Measurements from ENCODE around the gene IFNA2. TPM values are rescaled to one million over a fixed set of nuclear protein-coding genes. Genes with fewer than 3 reads are reported as not detected.

Gene IFNA2
- total and polyA plus RNA-seq, 2 donors (not counting 1 experiment from before 2014, with no cell fraction given), result not detected

DNA sequence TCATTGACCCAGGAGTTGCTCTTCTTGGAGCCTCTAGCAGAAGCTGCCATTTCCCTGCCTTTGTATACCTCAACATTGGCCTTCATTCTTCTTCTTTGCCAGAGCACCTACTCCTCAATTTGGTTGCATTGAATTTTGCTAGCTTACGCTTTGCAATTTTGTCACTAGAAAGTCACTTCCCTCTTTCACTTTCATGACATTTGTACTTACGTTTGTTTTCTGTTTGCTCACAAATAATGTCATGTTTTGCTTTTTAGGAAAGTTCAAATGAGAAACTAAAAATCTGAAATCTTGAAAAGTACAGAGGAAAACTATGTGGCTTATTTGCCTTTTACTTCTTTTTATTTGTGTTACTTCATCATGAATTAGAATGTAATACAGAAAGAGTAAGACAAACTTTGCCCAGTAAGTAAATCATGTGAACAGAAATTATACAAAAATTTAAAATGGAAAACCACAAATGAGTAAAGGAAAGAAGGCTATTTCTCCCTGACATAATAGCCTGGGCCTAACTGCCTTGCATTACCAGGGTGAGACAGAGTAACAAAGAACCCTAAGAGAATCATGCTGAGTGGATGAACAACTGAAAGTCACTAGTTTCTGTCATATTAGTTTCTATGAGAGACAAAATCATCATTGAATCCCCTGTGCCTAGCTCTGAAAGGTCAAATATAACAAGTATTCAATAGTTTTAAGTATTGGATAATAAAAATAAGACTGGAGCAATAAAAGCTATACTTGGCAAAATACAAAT lies 47.7 kb upstream of the IFNA2 start:
- no peaks in the 10 kb centered on the region for H4K20me1 ChIP-seq (ENCODE audit: control insufficient read depth, extremely low read depth, insufficient read depth, low read length)
- H2AFZ ChIP-seq (ENCODE audit: low read length), result no peak overlapping the region
- no peak overlapping the region for H3K4me3 ChIP-seq (replicated peaks in 1 of 4; ENCODE audit: control extremely low read depth in 1 of 4, insufficient read depth in 1 of 4, low read depth in 3 of 4, low read length in 4 of 4)
- H3K27me3 ChIP-seq (ENCODE audit: control insufficient read depth, insufficient read depth, low read length), result peaks cover 10% of the 10 kb centered on the region
- H3K27ac ChIP-seq (ENCODE audit: insufficient read depth, low read length), result no peak overlapping the region
- no peak overlapping the region for H3K9ac ChIP-seq (ENCODE audit: insufficient read depth, low read length)
- no peak overlapping the region for H3K4me2 ChIP-seq (ENCODE audit: extremely low read depth, insufficient read depth, low read length)
- H3K9me3 ChIP-seq (ENCODE audit: control insufficient read depth, insufficient read depth, low read depth, low read length), result no peaks in the 10 kb centered on the region
- no peak for DNase-seq (ENCODE audit: low read depth in 2 of 2)
- no peaks in the 10 kb centered on the region for H3K36me3 ChIP-seq (ENCODE audit: control insufficient read depth, insufficient read depth, low read length)
- H3K4me1 ChIP-seq (ENCODE audit: control insufficient read depth, extremely low read depth, insufficient read depth, low read length), result no peaks in the 10 kb centered on the region
- TF ChIP-seq, protein P1, sequence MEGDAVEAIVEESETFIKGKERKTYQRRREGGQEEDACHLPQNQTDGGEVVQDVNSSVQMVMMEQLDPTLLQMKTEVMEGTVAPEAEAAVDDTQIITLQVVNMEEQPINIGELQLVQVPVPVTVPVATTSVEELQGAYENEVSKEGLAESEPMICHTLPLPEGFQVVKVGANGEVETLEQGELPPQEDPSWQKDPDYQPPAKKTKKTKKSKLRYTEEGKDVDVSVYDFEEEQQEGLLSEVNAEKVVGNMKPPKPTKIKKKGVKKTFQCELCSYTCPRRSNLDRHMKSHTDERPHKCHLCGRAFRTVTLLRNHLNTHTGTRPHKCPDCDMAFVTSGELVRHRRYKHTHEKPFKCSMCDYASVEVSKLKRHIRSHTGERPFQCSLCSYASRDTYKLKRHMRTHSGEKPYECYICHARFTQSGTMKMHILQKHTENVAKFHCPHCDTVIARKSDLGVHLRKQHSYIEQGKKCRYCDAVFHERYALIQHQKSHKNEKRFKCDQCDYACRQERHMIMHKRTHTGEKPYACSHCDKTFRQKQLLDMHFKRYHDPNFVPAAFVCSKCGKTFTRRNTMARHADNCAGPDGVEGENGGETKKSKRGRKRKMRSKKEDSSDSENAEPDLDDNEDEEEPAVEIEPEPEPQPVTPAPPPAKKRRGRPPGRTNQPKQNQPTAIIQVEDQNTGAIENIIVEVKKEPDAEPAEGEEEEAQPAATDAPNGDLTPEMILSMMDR (conservative IDR thresholded peaks at IDR 0.05 in 1 of 2, IDR thresholded peaks at IDR 0.05 in 1 of 2; ENCODE audit: low read depth in 1 of 2, low read length in 2 of 2), result no peak
- no peak for TF ChIP-seq EZH2 (IDR thresholded peaks at IDR 0.05; ENCODE audit: low read length, missing control alignments)
- no peaks in the 10 kb centered on the region for H3K79me2 ChIP-seq (ENCODE audit: control insufficient read depth, insufficient read depth, low read length)

DNA sequence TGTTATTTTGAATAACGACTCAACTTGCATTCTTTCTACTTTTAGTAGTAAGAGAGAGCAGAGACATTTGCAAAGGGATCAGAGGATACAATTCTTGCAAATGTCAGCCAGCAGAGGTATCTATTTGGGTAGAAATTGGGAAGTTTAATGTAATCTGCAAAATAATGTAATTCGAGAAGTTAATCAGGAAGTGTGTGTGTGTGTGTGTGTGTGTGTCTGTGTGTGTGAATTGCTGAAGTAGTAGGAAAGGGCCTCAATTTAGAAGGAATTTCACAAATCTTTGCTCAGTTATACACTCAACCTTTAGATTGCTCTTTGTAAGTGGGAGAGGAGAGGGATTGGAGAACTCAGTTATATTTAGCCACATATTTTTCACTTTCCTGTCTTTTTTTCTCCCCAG lies 44.0 kb upstream of the IFNA2 start:
- no peak for DNase-seq (ENCODE audit: low read depth in 2 of 2)
- no peaks in the 10 kb centered on the region for H3K36me3 ChIP-seq (ENCODE audit: control insufficient read depth, insufficient read depth, low read length)
- no peaks in the 10 kb centered on the region for H3K9me3 ChIP-seq (ENCODE audit: control insufficient read depth, insufficient read depth, low read depth, low read length)
- H3K4me1 ChIP-seq (ENCODE audit: control insufficient read depth, extremely low read depth, insufficient read depth, low read length), result no peaks in the 10 kb centered on the region
- no peak overlapping the region for H2AFZ ChIP-seq (ENCODE audit: low read length)
- no peaks in the 10 kb centered on the region for H4K20me1 ChIP-seq (ENCODE audit: control insufficient read depth, extremely low read depth, insufficient read depth, low read length)
- peaks cover 10% of the 10 kb centered on the region for H3K27me3 ChIP-seq (ENCODE audit: control insufficient read depth, insufficient read depth, low read length)
- H3K79me2 ChIP-seq (ENCODE audit: control insufficient read depth, insufficient read depth, low read length), result no peaks in the 10 kb centered on the region
- H3K27ac ChIP-seq (ENCODE audit: insufficient read depth, low read length), result no peak overlapping the region
- H3K4me3 ChIP-seq (replicated peaks in 1 of 4; ENCODE audit: control extremely low read depth in 1 of 4, insufficient read depth in 1 of 4, low read depth in 3 of 4, low read length in 4 of 4), result no peak overlapping the region
- H3K4me2 ChIP-seq (ENCODE audit: extremely low read depth, insufficient read depth, low read length), result no peak overlapping the region
- no peak overlapping the region for H3K9ac ChIP-seq (ENCODE audit: insufficient read depth, low read length)
- TF ChIP-seq, protein P1 (conservative IDR thresholded peaks at IDR 0.05 in 1 of 2, IDR thresholded peaks at IDR 0.05 in 1 of 2; ENCODE audit: low read depth in 1 of 2, low read length in 2 of 2), result no peak
- no peak for TF ChIP-seq EZH2 (IDR thresholded peaks at IDR 0.05; ENCODE audit: low read length, missing control alignments)

DNA sequence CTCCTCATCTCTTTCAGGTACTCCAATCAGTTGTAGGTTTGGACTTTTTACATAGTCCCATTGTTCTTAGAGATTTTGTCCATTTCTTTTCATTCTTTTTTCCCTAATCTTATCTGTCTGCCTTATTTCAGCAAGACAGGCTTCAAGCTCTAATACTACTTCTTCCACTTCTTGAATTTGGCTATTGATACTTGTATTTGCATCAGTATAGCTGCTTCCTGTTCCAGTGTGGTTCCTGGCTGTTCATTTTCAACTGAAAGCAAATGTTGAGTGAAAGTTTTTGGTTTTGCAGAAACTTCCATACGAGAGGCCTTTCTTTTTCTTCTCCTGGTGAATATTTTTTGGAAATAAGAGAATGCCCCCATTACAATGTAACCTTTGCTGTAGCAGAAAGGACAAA lies 43.0 kb upstream of the IFNA2 start:
- Histone ChIP-seq H3K36me3 (ENCODE audit: control insufficient read depth, insufficient read depth, low read length) (no peaks in the 10 kb centered on the region), H3K4me2 (ENCODE audit: extremely low read depth, insufficient read depth, low read length) (no peak overlapping the region), H2AFZ (ENCODE audit: low read length) (no peak overlapping the region), H3K27ac (ENCODE audit: insufficient read depth, low read length) (no peak overlapping the region), H3K4me3 (replicated peaks in 1 of 4; ENCODE audit: control extremely low read depth in 1 of 4, insufficient read depth in 1 of 4, low read depth in 3 of 4, low read length in 4 of 4) (no peak overlapping the region), H3K9ac (ENCODE audit: insufficient read depth, low read length) (no peak overlapping the region), H4K20me1 (ENCODE audit: control insufficient read depth, extremely low read depth, insufficient read depth, low read length) (no peaks in the 10 kb centered on the region), H3K4me1 (ENCODE audit: control insufficient read depth, extremely low read depth, insufficient read depth, low read length) (no peaks in the 10 kb centered on the region), H3K9me3 (ENCODE audit: control insufficient read depth, insufficient read depth, low read depth, low read length) (no peaks in the 10 kb centered on the region), H3K79me2 (ENCODE audit: control insufficient read depth, insufficient read depth, low read length) (no peaks in the 10 kb centered on the region), H3K27me3 (ENCODE audit: control insufficient read depth, insufficient read depth, low read length) (peaks cover 10% of the 10 kb centered on the region)
- DNase-seq (ENCODE audit: low read depth in 2 of 2), result no peak
- no peak for TF ChIP-seq EZH2 (IDR thresholded peaks at IDR 0.05; ENCODE audit: low read length, missing control alignments)
- TF ChIP-seq, protein P1 (conservative IDR thresholded peaks at IDR 0.05 in 1 of 2, IDR thresholded peaks at IDR 0.05 in 1 of 2; ENCODE audit: low read depth in 1 of 2, low read length in 2 of 2), result no peak
